Measurements from ENCODE around the gene C1orf185. TPM values are rescaled to one million over a fixed set of nuclear protein-coding genes. Genes with fewer than 3 reads are reported as not detected.

Gene C1orf185
- total RNA-seq, 1 experiment from 2014 or later, result not detected

- H3K27ac ChIP-seq (ENCODE audit: low read depth, low read length, poor library complexity, severe bottlenecking), result no peak overlapping the region
- no peaks in the 10 kb centered on the region for H3K36me3 ChIP-seq (ENCODE audit: insufficient read depth, low read length, poor library complexity, severe bottlenecking)
- CTCF ChIA-PET, result interaction anchor here (0.6 to 1.0 kb wide), 3 partner anchors 20 to 823 kb away, joined by 3 to 4 read pairs (median 3); no protein-coding TSS in a partner anchor
- DNase-seq (ENCODE audit: low spot score), result peak; percentile 80
- H3K27me3 ChIP-seq (replicated peaks; ENCODE audit: insufficient read depth, low read depth, low read length, poor library complexity), result no peaks in the 10 kb centered on the region
- TF ChIP-seq CTCF (conservative IDR thresholded peaks at IDR 0.05; ENCODE audit: low read depth, low read length) (peak; percentile 83), EZH2 (IDR thresholded peaks at IDR 0.05; ENCODE audit: borderline replicate concordance, low read depth, low read length, poor library complexity, severe bottlenecking) (no peak)
- intact Hi-C loops (cut with micrococcal nuclease; ENCODE audit: unreplicated experiment), result loop anchor here (2.0 to 5.0 kb wide), 2 partner anchors 105 to 418 kb away; no protein-coding TSS in a partner anchor
- H3K4me1 ChIP-seq (ENCODE audit: insufficient read depth, low read length, poor library complexity, severe bottlenecking), result no peaks in the 10 kb centered on the region
- POLR2A ChIA-PET (ENCODE audit: low non-redundant PET), result no interaction called here
- BruUV-seq (replicated peaks), result no TSS peak
- no peak overlapping the region for H3K4me3 ChIP-seq (ENCODE audit: low read depth, low read length, poor library complexity, severe bottlenecking)
- no peaks in the 10 kb centered on the region for H3K9me3 ChIP-seq (ENCODE audit: low read depth, low read length, poor library complexity, severe bottlenecking)
Observed at GRCh38 chr1:51192213-51192843, 90.3 kb downstream of the C1orf185 start.

GRCh38 chr1:51193564-51193963 is 91.5 kb downstream of the C1orf185 start:
- BruUV-seq (replicated peaks), result no TSS peak
- intact Hi-C loops (cut with micrococcal nuclease; ENCODE audit: unreplicated experiment), result loop anchor here (2.0 to 5.0 kb wide), 2 partner anchors 106 to 419 kb away; no protein-coding TSS in a partner anchor
- Histone ChIP-seq H3K27ac (ENCODE audit: low read depth, low read length, poor library complexity, severe bottlenecking) (no peak overlapping the region), H3K4me1 (ENCODE audit: insufficient read depth, low read length, poor library complexity, severe bottlenecking) (no peaks in the 10 kb centered on the region), H3K27me3 (replicated peaks; ENCODE audit: insufficient read depth, low read depth, low read length, poor library complexity) (no peaks in the 10 kb centered on the region), H3K4me3 (ENCODE audit: low read depth, low read length, poor library complexity, severe bottlenecking) (no peak overlapping the region), H3K36me3 (ENCODE audit: insufficient read depth, low read length, poor library complexity, severe bottlenecking) (no peaks in the 10 kb centered on the region), H3K9me3 (ENCODE audit: low read depth, low read length, poor library complexity, severe bottlenecking) (no peaks in the 10 kb centered on the region)
- no peak for DNase-seq (ENCODE audit: low spot score)
- POLR2A ChIA-PET (ENCODE audit: low non-redundant PET), result interaction anchor here (0.7 kb wide), 1 partner anchor 10 kb away, joined by 3 read pairs; no protein-coding TSS in a partner anchor
- CTCF ChIA-PET, result interaction anchor here (0.6 kb wide), 1 partner anchor 276 kb away, joined by 5 read pairs; no protein-coding TSS in a partner anchor
- no peak for TF ChIP-seq EZH2 (IDR thresholded peaks at IDR 0.05; ENCODE audit: borderline replicate concordance, low read depth, low read length, poor library complexity, severe bottlenecking)
- TF ChIP-seq CTCF (conservative IDR thresholded peaks at IDR 0.05; ENCODE audit: low read depth, low read length), result no peak

Small RNA genes within 50 kb of the gene (microRNA-seq; reads per million reads assigned to microRNA genes)
- gene MIR4421, result not detected
- gene MIR6500, result 1.1 reads per million

Other genes starting within 250 kb of the C1orf185 start
- gene FAF1, start 142.0 kb upstream of the C1orf185 start, total RNA-seq (2021), result 105 and 109 TPM in 2 replicates
- gene CDKN2C, start 132.0 kb upstream of the C1orf185 start, total RNA-seq (2021), result 50.9 and 53.5 TPM in 2 replicates
- 59.9 and 67.5 TPM in 2 replicates for gene RNF11, start 134.0 kb downstream of the C1orf185 start, total RNA-seq (2021)
- 3.1 and 5.1 TPM in 2 replicates for gene TTC39A, start 228.3 kb downstream of the C1orf185 start, total RNA-seq (2021)

All from A673 (cell line).